Neuronal stem cell (in vitro differentiated cells): ENCODE measurements around the gene MTCL3.

Experiments used
- DNase-seq: peaks from one replicate; pipeline ENCODE4 v3.0.0-alpha.2; 2013; ENCODE audit warnings: low spot score
- H2AFZ ChIP-seq: one replicate; pipeline ENCODE4 v1.6.1; 2013; ENCODE audit warnings: mild to moderate bottlenecking, low read length, inconsistent platforms
- H2AK5ac ChIP-seq: 2 replicates; pipeline ENCODE4 v1.6.1; 2013; ENCODE audit warnings: low read depth, mild to moderate bottlenecking, inconsistent platforms, low read length, moderate library complexity, mixed read lengths
- H2BK120ac ChIP-seq: 2 replicates; pipeline ENCODE4 v1.6.1; 2013; ENCODE audit warnings: low read depth, mild to moderate bottlenecking, inconsistent platforms, low read length, moderate library complexity, mixed read lengths
- H2BK12ac ChIP-seq: one replicate; pipeline ENCODE4 v1.6.1; 2013; ENCODE audit warnings: low read length, inconsistent platforms
- H2BK15ac ChIP-seq: 2 replicates; pipeline ENCODE4 v1.6.1; 2013; ENCODE audit warnings: mild to moderate bottlenecking, low read length, inconsistent platforms, mixed read lengths
- H2BK5ac ChIP-seq: one replicate; pipeline ENCODE4 v1.6.1; 2013; ENCODE audit warnings: inconsistent platforms, mild to moderate bottlenecking, low read length, moderate library complexity
- H3K14ac ChIP-seq: one replicate; pipeline ENCODE4 v1.6.1; 2013; ENCODE audit warnings: low read length, inconsistent platforms
- H3K18ac ChIP-seq: 2 replicates; pipeline ENCODE4 v1.6.1; 2013; ENCODE audit warnings: low read length, inconsistent platforms
- H3K23ac ChIP-seq: 2 replicates; pipeline ENCODE4 v1.6.1; 2013; ENCODE audit warnings: low read depth, mild to moderate bottlenecking, mixed read lengths, low read length, inconsistent platforms; ENCODE audit not compliant: poor library complexity
- H3K27ac ChIP-seq: replicated peaks from 3 replicates; pipeline ENCODE4 v1.5.1; 2013; ENCODE audit warnings: low read length, inconsistent platforms
- H3K27me3 ChIP-seq, 3 experiments: 2 replicates each; pipeline ENCODE4 v1.6.1; 2013; ENCODE audit warnings: low read length in 3 of 3, mild to moderate bottlenecking in 2 of 3, inconsistent platforms in 1 of 3, low read depth in 1 of 3, mixed read lengths in 1 of 3, moderate library complexity in 1 of 3; ENCODE audit not compliant: control insufficient read depth in 3 of 3, insufficient read depth in 3 of 3
- H3K36me3 ChIP-seq, 2 donors: replicated peaks in 1 of 2; 2 replicates each; pipeline ENCODE4 v1.6.1; 2013; ENCODE audit warnings: low read length in 2 of 2; ENCODE audit not compliant: control insufficient read depth in 2 of 2, insufficient read depth in 2 of 2
- H3K4ac ChIP-seq: 2 replicates; pipeline ENCODE4 v1.6.1; 2013; ENCODE audit warnings: inconsistent platforms, mild to moderate bottlenecking, low read length, moderate library complexity
- H3K4me1 ChIP-seq, 2 donors: 1 replicate in 1 of 2; 2 replicates in 1 of 2; pipeline ENCODE4 v1.6.1; 2013; ENCODE audit warnings: low read length in 2 of 2, low read depth in 1 of 2; ENCODE audit not compliant: control insufficient read depth in 2 of 2, insufficient read depth in 1 of 2
- H3K4me2 ChIP-seq: one replicate; pipeline ENCODE4 v1.6.1; 2013; ENCODE audit warnings: mild to moderate bottlenecking, low read length, inconsistent platforms; ENCODE audit not compliant: insufficient read depth, poor library complexity, severe bottlenecking
- H3K4me3 ChIP-seq, 2 donors: 2 replicates each; pipeline ENCODE4 v1.5.1; 2013; ENCODE audit warnings: low read length in 2 of 2, mild to moderate bottlenecking in 2 of 2, inconsistent platforms in 1 of 2, moderate library complexity in 1 of 2
- H3K79me1 ChIP-seq: one replicate; pipeline ENCODE4 v1.6.1; 2013; ENCODE audit warnings: low read depth, mild to moderate bottlenecking, inconsistent platforms, low read length, moderate library complexity
- H3K9ac ChIP-seq: one replicate; pipeline ENCODE4 v1.6.1; 2013; ENCODE audit warnings: mild to moderate bottlenecking, low read depth, low read length, inconsistent platforms; ENCODE audit not compliant: poor library complexity
- H3K9me3 ChIP-seq, 2 donors: replicated peaks in 1 of 2; 2 replicates each; pipeline versions ENCODE3 to v1.6.1; 2013; ENCODE audit warnings: low read length in 2 of 2, mild to moderate bottlenecking in 2 of 2, inconsistent platforms in 1 of 2, low read depth in 1 of 2, mixed read lengths in 1 of 2, moderate library complexity in 1 of 2; ENCODE audit not compliant: control insufficient read depth in 2 of 2, insufficient read depth in 1 of 2
- H4K8ac ChIP-seq: one replicate; pipeline ENCODE4 v1.6.1; 2013; ENCODE audit warnings: low read depth, mild to moderate bottlenecking, inconsistent platforms, low read length, moderate library complexity
- H4K91ac ChIP-seq: one replicate; pipeline ENCODE4 v1.6.1; 2013; ENCODE audit warnings: low read length, low read depth, mild to moderate bottlenecking, inconsistent platforms; ENCODE audit not compliant: poor library complexity
- WGBS, 2 donors: extraction: QIAGEN DNeasy Blood & Tissue Kit; methylation state at CpG; one replicate each; pipeline ENCODE4 v1.1.7; 2013; ENCODE audit warnings: missing lambda C conversion rate in 2 of 2, mixed read lengths in 1 of 2; ENCODE audit not compliant: insufficient read length in 2 of 2, insufficient replicate concordance in 1 of 2; ENCODE audit errors: extremely low coverage in 2 of 2; 5-methylcytosine and 5-hydroxymethylcytosine counted together

The MTCL3 gene

GRCh38 chr6:127481628-127482027 lies 37.5 kb downstream of the MTCL3 start:
- no CpG with 5 or more reads among the region's 4 CpGs for WGBS, 2 donors
- H3K4me3 ChIP-seq = no peak overlapping the region

DNA sequence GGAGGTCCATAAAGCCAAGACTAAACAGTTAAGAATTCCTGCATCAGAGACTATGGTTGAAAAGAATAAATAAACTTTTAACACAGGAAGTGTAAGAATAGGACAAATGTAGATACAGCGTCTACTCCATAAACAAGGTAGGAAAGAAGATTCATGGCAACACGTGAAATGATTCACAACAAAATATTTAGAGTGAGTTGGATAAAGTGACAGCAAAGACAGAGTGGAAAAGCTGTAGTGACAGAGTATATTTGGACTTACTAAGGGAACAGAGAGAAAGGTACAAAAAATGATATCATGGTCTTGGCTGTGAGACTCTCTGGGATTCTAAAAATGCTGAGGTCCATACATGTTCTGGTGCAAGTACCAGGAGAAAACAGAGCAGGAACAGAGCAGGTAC lies 38.0 kb downstream of the MTCL3 start:
- WGBS, 2 donors = no CpG with 5 or more reads among the region's 2 CpGs
- peaks cover 14 to 99% of the 10 kb centered on the region in 2 donors for H3K36me3 ChIP-seq

More at GRCh38 chr6:127481628-127482027, 37.5 kb downstream of the MTCL3 start:
- no peak overlapping the region for H2BK120ac ChIP-seq
- H4K8ac ChIP-seq = no peak overlapping the region
- H3K79me1 ChIP-seq = no peaks in the 10 kb centered on the region
- H2BK5ac ChIP-seq = no peak overlapping the region
- H3K4me1 ChIP-seq = peaks cover 4 to 7% of the 10 kb centered on the region in 2 donors
- H4K91ac ChIP-seq = no peak overlapping the region
- no peak overlapping the region for H3K14ac ChIP-seq
- H2BK15ac ChIP-seq = no peak overlapping the region
- H2BK12ac ChIP-seq = no peak overlapping the region
- no peaks in the 10 kb centered on the region for H3K27me3 ChIP-seq
- no peak for DNase-seq
- no peak overlapping the region for H3K4me2 ChIP-seq
- no peak overlapping the region for H2AK5ac ChIP-seq
- no peak overlapping the region for H3K27ac ChIP-seq
- H3K36me3 ChIP-seq = peaks cover 14 to 99% of the 10 kb centered on the region in 2 donors
- no peak overlapping the region for H3K23ac ChIP-seq
- no peaks in the 10 kb centered on the region for H3K9me3 ChIP-seq
- H3K9ac ChIP-seq = no peak overlapping the region
- no peak overlapping the region for H3K4ac ChIP-seq
- no peak overlapping the region for H3K18ac ChIP-seq
- H2AFZ ChIP-seq = no peak overlapping the region

DNA sequence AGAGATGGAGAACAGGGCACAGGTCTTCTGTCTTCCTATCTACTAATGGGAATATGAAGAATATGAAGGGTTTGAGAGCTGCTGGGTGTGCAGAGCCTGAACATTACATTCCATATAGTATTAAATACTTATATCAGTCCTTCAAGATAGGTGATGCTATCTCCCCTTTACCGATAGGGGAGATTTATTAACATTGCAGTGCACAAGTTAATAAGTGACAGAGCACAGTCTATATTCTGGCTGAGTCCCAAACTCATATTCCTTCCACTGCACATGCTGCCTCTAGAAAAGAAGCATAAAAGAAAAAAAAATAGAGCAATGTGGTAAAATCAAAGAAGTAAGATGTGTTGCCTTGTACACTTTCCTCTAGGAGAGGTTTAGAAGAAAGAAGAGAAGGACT lies 41.5 kb downstream of the MTCL3 start:
- no peak overlapping the region for H3K27ac ChIP-seq

More for the DNA sequence above, 38.0 kb downstream of the MTCL3 start:
- no peak overlapping the region for H3K9ac ChIP-seq
- H2AFZ ChIP-seq = no peak overlapping the region
- H3K4me1 ChIP-seq = peaks cover 4 to 7% of the 10 kb centered on the region in 2 donors
- H2BK120ac ChIP-seq = no peak overlapping the region
- no peak for DNase-seq
- no peak overlapping the region for H3K18ac ChIP-seq
- H3K27me3 ChIP-seq = no peaks in the 10 kb centered on the region
- H3K9me3 ChIP-seq = no peaks in the 10 kb centered on the region
- H2BK5ac ChIP-seq = no peak overlapping the region
- no peak overlapping the region for H2AK5ac ChIP-seq
- no peak overlapping the region for H3K4me3 ChIP-seq
- H4K91ac ChIP-seq = no peak overlapping the region
- H3K23ac ChIP-seq = no peak overlapping the region
- H2BK15ac ChIP-seq = no peak overlapping the region
- no peak overlapping the region for H3K14ac ChIP-seq
- H3K79me1 ChIP-seq = no peaks in the 10 kb centered on the region
- H3K27ac ChIP-seq = no peak overlapping the region
- H3K4ac ChIP-seq = no peak overlapping the region
- no peak overlapping the region for H3K4me2 ChIP-seq
- H2BK12ac ChIP-seq = no peak overlapping the region
- no peak overlapping the region for H4K8ac ChIP-seq

GRCh38 chr6:127475823-127476176 lies 43.3 kb downstream of the MTCL3 start:
- H4K8ac ChIP-seq = no peak overlapping the region
- H3K9ac ChIP-seq = peak overlapping the region; percentile 21
- no peak for DNase-seq
- no peak overlapping the region for H2BK15ac ChIP-seq
- no peak overlapping the region for H2BK120ac ChIP-seq
- H3K18ac ChIP-seq = peak overlapping the region; percentile 64
- H3K4me3 ChIP-seq = no peak overlapping the region
- no peak overlapping the region for H2AFZ ChIP-seq
- H3K9me3 ChIP-seq = peaks cover 0 to 4% of the 10 kb centered on the region in 2 donors
- peaks cover 34 to 99% of the 10 kb centered on the region in 2 donors for H3K36me3 ChIP-seq
- no peak overlapping the region for H3K4me2 ChIP-seq
- H3K23ac ChIP-seq = no peak overlapping the region
- no peak overlapping the region for H2BK5ac ChIP-seq
- no peak overlapping the region for H4K91ac ChIP-seq
- H3K27me3 ChIP-seq = no peaks in the 10 kb centered on the region
- no CpG with 5 or more reads among the region's 34 CpGs for WGBS, 2 donors
- H3K4me1 ChIP-seq = no peaks in the 10 kb centered on the region
- no peak overlapping the region for H3K4ac ChIP-seq
- peaks cover 3% of the 10 kb centered on the region for H3K79me1 ChIP-seq
- no peak overlapping the region for H3K27ac ChIP-seq
- peak overlapping the region; percentile 41 for H2BK12ac ChIP-seq
- H2AK5ac ChIP-seq = no peak overlapping the region
- H3K14ac ChIP-seq = peak overlapping the region; percentile 38

More for the DNA sequence above, 41.5 kb downstream of the MTCL3 start:
- Histone ChIP-seq H3K4me1 (no peaks in the 10 kb centered on the region), H3K4me3 (no peak overlapping the region), H4K8ac (no peak overlapping the region), H3K9me3 (peaks cover 0 to 4% of the 10 kb centered on the region in 2 donors), H3K79me1 (peaks cover 3% of the 10 kb centered on the region), H3K23ac (no peak overlapping the region), H2BK12ac (no peak overlapping the region), H3K18ac (no peak overlapping the region), H4K91ac (no peak overlapping the region), H2BK5ac (no peak overlapping the region), H2BK15ac (no peak overlapping the region), H2AK5ac (no peak overlapping the region), H3K4me2 (no peak overlapping the region), H3K27me3 (no peaks in the 10 kb centered on the region), H3K14ac (no peak overlapping the region), H2BK120ac (no peak overlapping the region), H3K4ac (no peak overlapping the region), H3K9ac (no peak overlapping the region), H2AFZ (no peak overlapping the region), H3K36me3 (peaks cover 35 to 99% of the 10 kb centered on the region in 2 donors)
- no peak for DNase-seq
- WGBS, 2 donors = no CpG with 5 or more reads among the region's 1 CpG
